ENCODE results near the gene FBLN2.

The FBLN2 gene

DNA sequence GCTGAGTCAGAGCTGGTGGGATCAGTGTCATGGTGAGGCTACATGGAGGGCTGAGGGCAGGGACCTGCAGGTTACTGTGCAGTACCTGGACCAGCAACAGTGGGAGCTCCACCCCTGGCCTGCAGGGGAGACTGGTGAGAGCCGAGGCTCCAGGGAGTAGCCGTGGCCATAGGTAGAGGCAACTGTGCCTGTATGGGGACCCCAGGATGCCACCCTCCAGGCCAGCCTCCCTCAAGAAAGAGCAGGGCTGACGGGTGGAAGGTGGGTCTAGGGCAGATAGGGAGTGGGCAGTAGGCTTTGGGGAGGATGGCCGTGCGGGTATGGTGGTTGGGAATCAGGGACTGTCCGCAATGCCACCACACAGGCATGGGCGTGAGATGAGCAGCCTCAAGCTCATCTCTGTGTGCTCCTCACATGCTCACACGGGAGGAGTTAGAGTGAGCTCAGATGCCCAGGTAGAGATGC lies 35.5 kb downstream of the FBLN2 start:
- TF ChIP-seq TAF1 (IDR thresholded peaks at IDR 0.05; ENCODE audit: low read depth) = no peak
- TF ChIP-seq, protein P1, sequence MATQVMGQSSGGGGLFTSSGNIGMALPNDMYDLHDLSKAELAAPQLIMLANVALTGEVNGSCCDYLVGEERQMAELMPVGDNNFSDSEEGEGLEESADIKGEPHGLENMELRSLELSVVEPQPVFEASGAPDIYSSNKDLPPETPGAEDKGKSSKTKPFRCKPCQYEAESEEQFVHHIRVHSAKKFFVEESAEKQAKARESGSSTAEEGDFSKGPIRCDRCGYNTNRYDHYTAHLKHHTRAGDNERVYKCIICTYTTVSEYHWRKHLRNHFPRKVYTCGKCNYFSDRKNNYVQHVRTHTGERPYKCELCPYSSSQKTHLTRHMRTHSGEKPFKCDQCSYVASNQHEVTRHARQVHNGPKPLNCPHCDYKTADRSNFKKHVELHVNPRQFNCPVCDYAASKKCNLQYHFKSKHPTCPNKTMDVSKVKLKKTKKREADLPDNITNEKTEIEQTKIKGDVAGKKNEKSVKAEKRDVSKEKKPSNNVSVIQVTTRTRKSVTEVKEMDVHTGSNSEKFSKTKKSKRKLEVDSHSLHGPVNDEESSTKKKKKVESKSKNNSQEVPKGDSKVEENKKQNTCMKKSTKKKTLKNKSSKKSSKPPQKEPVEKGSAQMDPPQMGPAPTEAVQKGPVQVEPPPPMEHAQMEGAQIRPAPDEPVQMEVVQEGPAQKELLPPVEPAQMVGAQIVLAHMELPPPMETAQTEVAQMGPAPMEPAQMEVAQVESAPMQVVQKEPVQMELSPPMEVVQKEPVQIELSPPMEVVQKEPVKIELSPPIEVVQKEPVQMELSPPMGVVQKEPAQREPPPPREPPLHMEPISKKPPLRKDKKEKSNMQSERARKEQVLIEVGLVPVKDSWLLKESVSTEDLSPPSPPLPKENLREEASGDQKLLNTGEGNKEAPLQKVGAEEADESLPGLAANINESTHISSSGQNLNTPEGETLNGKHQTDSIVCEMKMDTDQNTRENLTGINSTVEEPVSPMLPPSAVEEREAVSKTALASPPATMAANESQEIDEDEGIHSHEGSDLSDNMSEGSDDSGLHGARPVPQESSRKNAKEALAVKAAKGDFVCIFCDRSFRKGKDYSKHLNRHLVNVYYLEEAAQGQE (IDR thresholded peaks at IDR 0.05; ENCODE audit: low read depth) = no peak
- no peak for TF ChIP-seq EGR1 (IDR thresholded peaks at IDR 0.05)
- no peak for TF ChIP-seq FOXM1 (IDR thresholded peaks at IDR 0.05; ENCODE audit: borderline replicate concordance, low read depth)

DNA sequence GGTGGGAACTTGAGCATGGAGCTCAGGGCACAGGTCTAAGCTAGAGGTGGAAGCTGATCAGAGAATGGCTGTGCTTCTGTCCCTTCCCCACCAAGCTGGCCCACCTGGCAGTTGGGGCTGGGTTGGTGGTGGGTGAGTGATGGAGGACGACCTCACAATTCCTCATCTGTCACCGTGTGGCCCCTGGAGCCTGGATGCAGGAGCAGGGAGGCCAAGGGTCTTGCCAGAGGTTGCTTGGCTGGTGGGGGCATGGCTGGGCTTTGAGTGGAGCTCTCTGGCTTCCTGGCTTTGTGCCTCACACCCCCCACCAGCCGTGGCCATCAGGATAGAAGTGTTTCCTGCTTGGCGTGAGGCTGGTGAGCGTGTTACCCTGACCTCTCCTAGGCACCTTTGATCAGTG lies 36.0 kb downstream of the FBLN2 start:
- no peak for TF ChIP-seq EP300 (IDR thresholded peaks at IDR 0.05; ENCODE audit: borderline replicate concordance)
- TF ChIP-seq, protein P1 (IDR thresholded peaks at IDR 0.05; ENCODE audit: low read depth) = no peak
- TF ChIP-seq CREB1 (IDR thresholded peaks at IDR 0.05; ENCODE audit: low read depth) = no peak
- no peak for TF ChIP-seq RAD21 (IDR thresholded peaks at IDR 0.05; ENCODE audit: low read depth)
- TF ChIP-seq EGR1 (IDR thresholded peaks at IDR 0.05) = no peak
- no peak for TF ChIP-seq NFIC (IDR thresholded peaks at IDR 0.05)
- TF ChIP-seq FOXM1 (IDR thresholded peaks at IDR 0.05; ENCODE audit: borderline replicate concordance, low read depth) = no peak
- no peak for TF ChIP-seq ZBTB7A (IDR thresholded peaks at IDR 0.05; ENCODE audit: low read depth)

DNA sequence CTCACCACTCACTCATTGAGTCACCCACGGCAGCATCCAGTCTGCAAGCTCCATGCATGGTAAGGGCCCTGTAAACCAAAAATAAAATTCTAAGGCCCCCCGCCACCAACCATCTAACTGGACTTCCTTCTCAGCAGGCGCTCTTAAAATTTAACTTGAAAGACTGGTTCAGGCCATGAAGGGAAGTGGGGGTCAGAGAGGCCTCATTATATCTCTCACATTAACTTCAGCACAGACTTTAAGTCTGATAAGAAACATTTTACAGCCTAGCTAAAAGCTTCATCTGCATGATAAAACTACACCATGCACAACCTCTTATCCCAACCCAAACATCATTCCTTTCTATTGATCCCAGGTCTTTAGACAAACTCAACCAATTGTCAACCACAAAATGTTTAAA lies 38.5 kb downstream of the FBLN2 start:
- TF ChIP-seq TEAD4 (IDR thresholded peaks at IDR 0.05) (no peak), TCF12 (IDR thresholded peaks at IDR 0.05; ENCODE audit: low read depth) (no peak), CREB1 (IDR thresholded peaks at IDR 0.05; ENCODE audit: low read depth) (no peak), EP300 (IDR thresholded peaks at IDR 0.05; ENCODE audit: borderline replicate concordance) (no peak), CEBPB (IDR thresholded peaks at IDR 0.05) (no peak), FOXM1 (IDR thresholded peaks at IDR 0.05; ENCODE audit: borderline replicate concordance, low read depth) (no peak), RAD21 (IDR thresholded peaks at IDR 0.05; ENCODE audit: low read depth) (no peak), EGR1 (IDR thresholded peaks at IDR 0.05) (no peak), ZBTB7A (IDR thresholded peaks at IDR 0.05; ENCODE audit: low read depth) (no peak)
- TF ChIP-seq, protein P2, sequence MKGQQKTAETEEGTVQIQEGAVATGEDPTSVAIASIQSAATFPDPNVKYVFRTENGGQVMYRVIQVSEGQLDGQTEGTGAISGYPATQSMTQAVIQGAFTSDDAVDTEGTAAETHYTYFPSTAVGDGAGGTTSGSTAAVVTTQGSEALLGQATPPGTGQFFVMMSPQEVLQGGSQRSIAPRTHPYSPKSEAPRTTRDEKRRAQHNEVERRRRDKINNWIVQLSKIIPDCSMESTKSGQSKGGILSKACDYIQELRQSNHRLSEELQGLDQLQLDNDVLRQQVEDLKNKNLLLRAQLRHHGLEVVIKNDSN (IDR thresholded peaks at IDR 0.05) = no peak
- TF ChIP-seq, protein P3, sequence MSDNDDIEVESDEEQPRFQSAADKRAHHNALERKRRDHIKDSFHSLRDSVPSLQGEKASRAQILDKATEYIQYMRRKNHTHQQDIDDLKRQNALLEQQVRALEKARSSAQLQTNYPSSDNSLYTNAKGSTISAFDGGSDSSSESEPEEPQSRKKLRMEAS (IDR thresholded peaks at IDR 0.05) = no peak

DNA sequence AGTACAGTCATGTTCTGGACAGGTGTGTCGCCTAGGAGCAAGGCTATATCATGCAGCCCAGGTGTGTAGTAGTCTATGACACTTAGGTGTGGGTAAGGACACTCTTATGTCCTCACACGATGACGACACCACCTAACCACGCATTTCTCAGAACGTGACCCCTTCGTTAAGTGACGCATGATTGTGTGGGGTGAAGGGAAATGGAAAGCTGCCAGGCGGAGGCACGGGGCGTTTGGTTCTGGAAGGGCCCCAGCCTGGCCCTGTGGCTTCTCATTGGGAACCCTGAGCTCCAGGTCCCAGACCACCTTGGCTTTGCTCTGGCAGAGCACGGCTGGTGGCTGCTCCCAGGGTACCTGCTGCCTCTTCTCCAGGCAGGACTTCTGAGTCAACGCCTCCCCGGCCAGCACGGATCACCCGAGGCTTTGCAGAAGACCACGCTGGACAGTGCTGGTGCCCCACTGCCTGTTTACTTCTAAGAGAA lies 39.3 kb downstream of the FBLN2 start:
- TF ChIP-seq TAF1 (IDR thresholded peaks at IDR 0.05; ENCODE audit: low read depth) (no peak), RAD21 (IDR thresholded peaks at IDR 0.05; ENCODE audit: low read depth) (no peak), EGR1 (IDR thresholded peaks at IDR 0.05) (no peak)

DNA sequence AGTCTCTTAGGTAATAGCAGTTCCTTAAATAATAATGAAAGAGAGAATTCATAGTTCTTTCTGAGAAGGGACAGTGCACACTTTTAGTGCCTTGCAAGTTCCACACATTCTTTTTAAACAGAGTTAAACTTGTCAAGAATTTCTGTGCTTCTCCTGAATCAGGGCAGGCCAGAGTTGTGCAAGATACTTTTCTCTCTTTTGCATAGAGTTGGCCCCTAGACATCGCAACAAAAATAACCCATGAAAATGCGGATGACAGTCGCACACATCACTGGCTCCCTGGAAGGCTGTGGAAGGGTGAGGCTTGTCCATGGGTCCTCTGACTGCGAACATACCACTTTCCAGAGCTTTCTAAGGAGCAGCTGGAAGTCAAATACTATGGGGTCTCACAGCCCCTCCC lies 40.1 kb downstream of the FBLN2 start:
- TF ChIP-seq TAF1 (IDR thresholded peaks at IDR 0.05; ENCODE audit: low read depth) = no peak
- TF ChIP-seq TEAD4 (IDR thresholded peaks at IDR 0.05) = no peak
- TF ChIP-seq RAD21 (IDR thresholded peaks at IDR 0.05; ENCODE audit: low read depth) = no peak
- no peak for TF ChIP-seq EP300 (IDR thresholded peaks at IDR 0.05; ENCODE audit: borderline replicate concordance)
- TF ChIP-seq CEBPB (IDR thresholded peaks at IDR 0.05) = no peak
- no peak for TF ChIP-seq EGR1 (IDR thresholded peaks at IDR 0.05)
- TF ChIP-seq, protein P3 (IDR thresholded peaks at IDR 0.05) = no peak
- no peak for TF ChIP-seq TCF12 (IDR thresholded peaks at IDR 0.05; ENCODE audit: low read depth)
- TF ChIP-seq NFIC (IDR thresholded peaks at IDR 0.05) = no peak
- TF ChIP-seq, protein P2 (IDR thresholded peaks at IDR 0.05) = no peak
- TF ChIP-seq YY1 (IDR thresholded peaks at IDR 0.05; ENCODE audit: low read depth) = no peak
- TF ChIP-seq, protein P1 (IDR thresholded peaks at IDR 0.05; ENCODE audit: low read depth) = no peak
- TF ChIP-seq FOXM1 (IDR thresholded peaks at IDR 0.05; ENCODE audit: borderline replicate concordance, low read depth) = no peak
- no peak for TF ChIP-seq ZBTB7A (IDR thresholded peaks at IDR 0.05; ENCODE audit: low read depth)
